Spleen (tissue), 7 donors: ENCODE measurements around the gene CCDC92B.

Experiments
- CTCF ChIP-seq, 11 experiments: fragments of 200-600 bp in 7 of 11; fragments of 450-650 bp in 4 of 11; sonication (generic) in 4 of 11; IDR thresholded peaks in 8 of 11; conservative IDR thresholded peaks in 3 of 11; 1 replicate in 7 of 11; 2 replicates in 4 of 11; pipeline versions ENCODE4 v1.4.0 to v1.8.0; 2016 to 2021; ENCODE audit warnings: antibody characterized with exemption in 11 of 11, inconsistent platforms in 4 of 11, mild to moderate bottlenecking in 1 of 11
- POLR2AphosphoS5 ChIP-seq, 3 donors: sonication (generic); formaldehyde crosslinking; IDR thresholded peaks; one replicate each; pipeline ENCODE4 v1.5.1; 2017; ENCODE audit warnings: antibody characterized with exemption in 3 of 3
- donor health status: DM: no; HTN: no; CAD: no; lungs with moderate emphysema.
- donor health status: DM: no; HTN: no; CAD: no.
- donor health status: DM: no; HTN: no; CAD: no.

GRCh38 chr17:2784864-2785263 lies 35.4 kb upstream of the CCDC92B start:
- TF ChIP-seq CTCF (IDR thresholded peaks at IDR 0.05 in 8 of 11, conservative IDR thresholded peaks at IDR 0.05 in 3 of 11) (no peak), POLR2AphosphoS5 (IDR thresholded peaks at IDR 0.05) (no peak)
